ENCODE results near the gene SLC16A3.
A peak's percentile ranks its signal among the peaks of the same experiment; 100 is the strongest.

The SLC16A3 gene

GRCh38 chr17:82224666-82225065, 4.2 kb upstream of the SLC16A3 start:
- no peak for DNase-seq

- no peak for DNase-seq
Observed at GRCh38 chr17:82225368-82226029, 3.3 kb upstream of the SLC16A3 start.

DNA sequence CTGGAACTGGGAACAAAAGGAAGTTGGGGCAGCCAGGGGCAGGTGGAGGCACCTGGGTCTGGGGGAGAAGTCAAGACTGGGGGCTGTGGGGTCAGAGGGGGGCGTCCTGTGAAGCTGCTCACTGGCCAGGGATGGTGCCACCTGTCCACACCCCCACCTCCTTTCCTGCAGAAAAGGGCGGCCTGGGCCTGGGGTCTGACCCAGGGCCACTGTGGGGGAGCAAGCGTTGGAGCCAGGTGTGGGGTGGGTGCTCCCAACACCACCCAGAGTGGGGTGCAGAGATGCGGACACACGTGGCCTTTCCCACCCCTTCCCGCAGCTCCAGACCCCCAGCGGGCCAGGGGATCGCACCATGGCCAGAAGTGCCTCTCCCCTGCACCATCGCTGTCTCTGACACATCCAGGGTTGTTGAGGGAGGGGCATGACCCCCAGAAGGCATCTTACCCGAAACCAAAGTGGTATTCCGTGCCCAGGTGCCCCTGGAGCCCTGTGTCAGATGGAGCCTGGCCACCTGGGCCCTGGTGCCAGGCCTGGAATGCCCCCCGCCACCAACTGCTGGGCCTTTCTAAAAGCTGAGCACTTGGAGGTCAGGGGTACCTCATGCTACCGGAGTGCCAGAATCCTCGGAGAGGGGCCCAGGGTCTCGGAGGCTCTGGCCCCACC, 2.6 kb upstream of the SLC16A3 start:
- DNase-seq: no peak

DNA sequence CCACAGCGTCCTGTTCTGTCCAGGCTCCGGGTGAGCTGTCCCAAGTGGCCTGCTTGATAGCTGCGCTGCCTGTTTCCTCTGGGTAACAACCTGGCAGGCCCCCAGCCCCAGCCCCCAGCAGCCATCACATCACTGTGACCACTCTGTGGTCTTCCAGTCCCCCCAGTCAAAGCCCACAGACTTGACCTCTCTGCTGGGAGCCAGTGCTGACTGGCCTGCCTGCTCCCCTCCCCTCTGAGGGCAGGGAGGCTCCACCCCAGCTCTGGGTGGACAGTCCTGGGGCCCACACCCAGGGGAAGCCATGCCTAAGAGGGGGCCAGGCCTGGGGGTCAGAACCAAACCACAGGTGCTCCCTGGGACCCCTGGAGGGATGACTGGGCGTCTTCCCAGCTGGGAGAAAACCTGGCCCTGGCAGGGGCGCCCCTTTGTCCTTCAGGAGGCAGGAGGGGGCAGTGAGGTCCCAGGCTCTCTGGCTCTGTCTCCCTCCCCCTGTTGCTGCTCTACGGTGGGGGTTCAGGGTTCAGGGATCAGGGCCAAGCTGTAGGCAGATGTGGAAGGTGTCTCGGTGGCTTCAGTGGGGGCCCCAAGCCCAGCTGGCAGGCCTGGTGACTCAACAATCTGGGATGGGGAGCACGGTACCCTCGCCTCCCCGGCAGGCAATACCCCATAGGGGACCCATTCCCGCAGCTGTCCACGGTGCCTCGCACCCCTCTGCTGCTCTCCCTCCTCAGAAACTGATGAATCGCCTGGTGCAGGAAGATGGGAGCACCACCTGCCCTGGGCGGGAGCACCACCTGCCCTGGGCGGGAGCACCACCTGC, 1.8 kb upstream of the SLC16A3 start:
- no peak for DNase-seq

GRCh38 chr17:82227629-82228277, 1.1 kb upstream of the SLC16A3 start:
- DNase-seq: no peak

DNA sequence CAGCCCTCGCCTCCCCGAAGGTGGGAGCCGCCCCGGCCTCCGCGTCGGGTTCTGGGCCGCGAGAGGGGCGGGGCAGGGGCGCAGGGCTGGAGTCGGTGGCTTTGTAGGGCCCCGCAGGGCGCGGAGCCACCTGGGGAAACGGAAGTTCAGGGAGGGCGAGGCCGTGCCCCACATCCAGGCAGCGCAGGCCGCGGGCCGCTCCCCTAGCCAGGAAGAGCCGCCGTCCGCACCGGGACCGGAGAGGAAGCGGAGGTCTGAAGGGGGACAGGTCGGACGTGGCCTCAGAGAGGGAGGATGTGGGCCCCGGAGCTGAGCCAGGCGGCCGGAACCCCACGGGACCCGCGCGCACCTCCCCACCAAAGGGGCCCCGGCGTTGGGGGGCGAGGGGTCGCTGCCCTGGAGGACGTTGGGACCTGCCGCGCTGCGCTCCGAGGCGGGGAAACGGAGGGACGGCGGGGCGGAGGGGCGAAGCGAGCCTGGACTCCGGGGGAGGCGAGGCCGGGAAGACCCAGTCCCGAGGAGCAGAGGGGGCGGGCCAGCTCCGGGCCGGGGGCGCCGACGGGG, 482 bp upstream of the SLC16A3 start:
- DNase-seq: peak; percentile 82

DNA sequence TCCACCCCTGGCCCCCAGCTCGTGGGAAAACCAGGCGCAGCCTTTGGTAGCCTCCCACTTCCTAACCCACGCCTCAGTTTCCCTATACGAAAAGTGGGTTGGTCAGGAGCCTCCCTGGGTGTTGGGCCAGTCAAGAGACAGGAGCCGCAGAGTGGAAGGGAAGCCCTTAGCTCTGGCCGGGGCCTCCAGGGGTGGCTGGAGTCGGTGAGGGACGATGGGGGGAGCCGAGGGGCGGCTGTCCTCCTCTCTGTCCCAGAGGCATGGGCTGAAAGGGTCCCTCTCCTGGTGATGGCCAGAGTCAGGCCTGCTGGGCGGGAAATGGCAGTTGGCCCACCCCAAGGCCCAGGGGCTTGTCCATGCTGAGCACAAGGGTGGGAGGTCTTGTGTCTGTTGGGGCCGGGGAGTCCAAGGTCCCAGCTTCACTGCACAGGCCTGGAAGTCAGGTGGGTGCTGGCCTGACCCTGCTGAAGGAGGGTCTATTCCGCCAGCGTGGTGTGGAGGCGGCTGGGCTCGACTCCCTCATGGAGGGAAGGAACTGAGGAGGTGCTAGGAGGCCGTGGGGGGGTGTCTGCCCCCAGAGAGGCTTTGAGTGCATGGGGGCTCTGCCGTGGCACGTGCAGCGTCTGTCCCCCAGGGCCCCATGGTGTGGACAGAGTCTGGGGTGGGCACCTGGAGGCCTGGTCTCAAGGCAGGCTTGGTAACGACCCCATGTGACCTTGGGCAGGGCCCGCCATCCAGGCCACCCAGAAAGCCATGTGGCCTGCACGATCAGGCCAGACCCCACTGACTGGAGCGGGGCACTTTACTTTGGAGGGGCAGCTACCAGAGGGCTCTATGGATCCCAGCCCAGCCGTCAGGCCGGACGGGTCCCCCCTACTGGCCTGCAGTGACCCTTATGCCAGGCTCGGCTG, 1.1 kb downstream of the SLC16A3 start:
- no peak for DNase-seq

DNA sequence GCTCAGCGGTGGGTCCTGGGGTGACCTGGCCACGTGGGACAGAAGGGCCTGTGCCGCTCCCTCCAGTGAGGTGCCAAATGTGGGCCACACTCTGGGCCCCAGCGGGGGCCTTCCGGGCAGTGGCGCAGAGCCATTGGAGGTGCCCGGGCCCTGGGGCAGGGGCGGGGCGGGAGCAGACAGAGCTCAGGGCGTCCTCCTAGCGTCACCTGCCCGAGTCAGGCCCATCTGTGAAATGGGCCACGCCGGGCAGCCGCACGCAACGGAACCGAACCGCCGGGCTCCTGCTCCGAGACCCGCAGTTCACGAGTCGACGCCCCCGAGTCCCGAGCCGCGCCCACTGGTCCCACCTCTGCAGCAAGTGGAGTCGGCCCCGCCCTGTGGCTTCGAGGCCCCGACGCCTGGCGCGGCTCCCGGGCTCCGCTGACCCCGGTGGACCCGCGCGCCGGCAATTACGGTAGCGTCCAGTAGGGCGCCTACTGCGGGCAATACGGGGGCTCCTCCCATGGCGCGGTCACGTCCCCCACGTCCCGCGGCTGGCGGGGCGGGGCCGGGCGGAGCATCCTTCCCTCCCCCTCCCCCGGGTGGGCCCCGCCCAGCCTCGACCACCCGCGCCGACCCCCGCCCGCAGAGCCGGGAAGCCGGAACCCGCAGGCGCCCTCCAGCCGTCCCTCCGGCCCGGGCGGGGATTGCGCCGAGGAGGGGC, 1.9 kb downstream of the SLC16A3 start:
- DNase-seq: peak; percentile 81

- no peak for DNase-seq
Observed at GRCh38 chr17:82231312-82231561, 2.4 kb downstream of the SLC16A3 start.

DNA sequence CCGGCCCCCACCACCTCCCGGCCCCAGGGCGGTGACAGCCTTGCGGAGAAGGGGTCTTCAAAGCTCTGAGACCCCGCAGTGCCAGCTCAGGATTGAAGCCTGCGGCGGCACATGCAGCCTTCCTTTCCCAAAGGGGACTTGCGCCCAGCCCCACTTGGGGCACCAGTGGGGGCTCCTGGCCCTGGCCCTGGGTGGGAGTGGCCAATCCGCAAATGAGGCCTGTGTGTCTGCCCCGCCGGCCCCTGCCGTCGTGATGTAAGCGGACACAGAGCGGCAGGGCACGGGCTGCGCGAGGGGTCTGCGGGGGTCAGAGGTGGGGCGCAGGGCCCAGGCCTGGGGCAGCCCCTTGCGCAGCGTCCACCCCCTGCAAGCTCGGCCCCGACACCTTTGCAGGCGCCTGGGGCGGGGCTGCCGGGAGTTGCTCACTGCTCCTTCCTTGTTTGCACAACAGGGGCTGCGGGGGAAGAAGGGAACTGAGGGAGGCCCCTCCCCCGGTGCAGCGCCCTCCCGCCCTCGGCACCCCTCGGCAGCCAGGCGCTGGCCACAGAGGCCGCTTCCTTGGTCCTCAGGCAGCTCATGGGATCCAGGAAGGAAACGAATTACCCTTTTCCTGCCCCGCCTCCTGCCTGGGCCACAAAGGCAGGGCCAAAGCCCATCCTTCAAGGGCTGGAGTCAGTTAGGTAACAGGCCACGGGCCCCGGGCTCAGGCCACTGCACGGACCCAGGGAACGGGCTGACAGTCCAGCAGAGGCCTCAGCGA, 2.9 kb downstream of the SLC16A3 start:
- no peak for DNase-seq

DNA sequence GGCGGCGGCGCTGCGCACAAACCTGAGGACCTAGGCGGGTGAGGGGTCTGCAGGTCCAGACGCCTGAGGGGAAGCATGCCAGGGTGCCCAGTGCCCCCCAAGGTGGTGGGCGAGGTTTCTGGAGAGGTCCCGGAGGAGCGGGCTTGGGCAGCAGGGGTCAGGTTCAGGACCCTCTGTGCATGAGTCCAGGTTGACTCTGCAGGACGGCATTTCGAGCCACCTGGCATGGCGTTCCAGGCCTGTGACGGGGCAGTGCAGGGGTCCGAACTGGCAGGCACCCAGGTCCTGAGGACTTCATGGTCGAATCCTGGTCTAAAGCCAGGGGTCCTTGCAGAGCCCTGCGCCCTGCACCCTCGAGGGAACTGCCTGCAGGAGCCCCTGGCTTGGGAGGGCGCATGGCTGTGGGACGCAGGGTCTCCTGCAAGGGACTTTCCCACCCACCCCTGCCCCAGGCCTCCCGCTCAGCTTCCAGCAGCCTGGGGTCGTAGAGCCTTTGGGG, 3.5 kb downstream of the SLC16A3 start:
- no peak for DNase-seq

- no peak for DNase-seq
Observed at GRCh38 chr17:82232876-82233785, 4.3 kb downstream of the SLC16A3 start.

DNA sequence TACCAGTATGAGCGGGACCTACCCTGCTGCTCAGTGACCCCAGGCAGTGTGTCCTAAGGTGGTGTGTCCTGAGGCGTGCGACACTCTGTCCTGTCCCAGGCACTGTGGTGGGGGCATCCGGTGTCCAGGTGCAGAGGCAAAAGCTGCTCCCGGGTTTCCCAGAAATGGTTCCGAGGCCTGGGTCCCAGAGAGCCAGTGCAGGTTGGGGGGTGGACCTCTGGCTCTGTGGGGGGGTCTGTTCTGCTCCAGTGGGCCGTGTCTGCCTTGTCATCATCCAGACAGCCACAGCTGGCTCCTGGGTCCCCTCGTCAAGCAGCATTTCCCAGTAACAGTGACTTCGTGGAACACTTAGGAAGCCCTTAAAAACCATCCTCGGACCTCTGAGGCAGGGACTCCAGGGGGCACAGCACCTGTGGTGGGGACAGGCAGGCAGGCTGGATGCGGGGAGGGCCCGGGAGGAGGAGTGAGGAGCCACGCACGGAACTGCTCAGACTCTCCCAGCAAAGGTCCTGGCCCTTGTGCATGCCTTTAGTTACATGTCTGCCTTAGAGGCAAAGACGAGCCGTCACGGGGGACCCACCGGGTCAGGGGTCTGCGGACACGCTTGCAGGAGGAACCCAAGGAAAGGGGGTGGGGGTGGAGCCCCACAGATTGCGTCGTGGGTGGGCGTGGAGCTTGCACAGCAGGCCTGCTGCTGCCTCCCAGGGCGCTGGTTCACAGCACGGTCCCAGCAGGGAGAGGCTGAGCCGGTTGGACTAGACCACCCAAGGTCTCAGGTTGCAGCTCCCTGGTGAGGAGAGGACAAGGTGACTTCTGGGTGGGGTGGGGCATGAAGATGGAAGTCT, 5.6 kb downstream of the SLC16A3 start:
- DNase-seq: no peak

DNA sequence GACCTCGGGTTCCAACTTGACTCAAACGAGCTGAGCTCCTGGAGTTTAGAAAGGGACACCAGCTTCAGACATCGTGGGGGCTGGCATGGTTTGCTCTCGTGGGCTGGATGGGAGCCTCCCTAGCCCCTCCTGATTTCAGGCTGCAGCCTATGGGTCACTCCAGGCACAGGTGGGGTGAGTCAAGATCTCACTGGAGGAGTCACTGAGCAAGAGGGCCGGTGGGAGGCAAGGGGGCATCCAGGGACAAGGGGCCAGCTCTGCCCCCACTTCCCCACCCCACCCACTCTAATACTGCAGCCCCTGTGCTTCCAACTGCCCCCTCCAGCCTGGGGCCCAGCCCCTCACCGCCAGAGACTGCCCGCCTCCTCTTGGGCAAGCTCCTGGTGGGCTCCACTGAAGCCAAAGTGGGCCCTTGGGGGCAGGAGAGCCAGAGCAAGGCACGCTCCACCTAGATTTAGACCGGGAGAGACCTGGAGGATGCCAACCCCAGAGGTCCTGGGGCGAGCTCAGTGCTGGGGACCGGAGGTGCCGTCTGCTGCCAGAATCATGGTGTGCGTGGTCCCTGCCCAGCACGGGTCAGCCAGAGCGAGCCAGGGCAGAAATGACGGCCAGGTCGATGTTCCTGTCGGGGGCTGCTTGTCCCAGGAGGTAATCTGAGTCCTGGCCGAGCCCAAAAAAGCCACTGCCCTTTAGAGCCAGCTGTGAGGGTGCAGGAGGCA, 6.4 kb downstream of the SLC16A3 start:
- no peak for DNase-seq

- DNase-seq: no peak
Observed at GRCh38 chr17:82235775-82236141, 6.9 kb downstream of the SLC16A3 start.

DNA sequence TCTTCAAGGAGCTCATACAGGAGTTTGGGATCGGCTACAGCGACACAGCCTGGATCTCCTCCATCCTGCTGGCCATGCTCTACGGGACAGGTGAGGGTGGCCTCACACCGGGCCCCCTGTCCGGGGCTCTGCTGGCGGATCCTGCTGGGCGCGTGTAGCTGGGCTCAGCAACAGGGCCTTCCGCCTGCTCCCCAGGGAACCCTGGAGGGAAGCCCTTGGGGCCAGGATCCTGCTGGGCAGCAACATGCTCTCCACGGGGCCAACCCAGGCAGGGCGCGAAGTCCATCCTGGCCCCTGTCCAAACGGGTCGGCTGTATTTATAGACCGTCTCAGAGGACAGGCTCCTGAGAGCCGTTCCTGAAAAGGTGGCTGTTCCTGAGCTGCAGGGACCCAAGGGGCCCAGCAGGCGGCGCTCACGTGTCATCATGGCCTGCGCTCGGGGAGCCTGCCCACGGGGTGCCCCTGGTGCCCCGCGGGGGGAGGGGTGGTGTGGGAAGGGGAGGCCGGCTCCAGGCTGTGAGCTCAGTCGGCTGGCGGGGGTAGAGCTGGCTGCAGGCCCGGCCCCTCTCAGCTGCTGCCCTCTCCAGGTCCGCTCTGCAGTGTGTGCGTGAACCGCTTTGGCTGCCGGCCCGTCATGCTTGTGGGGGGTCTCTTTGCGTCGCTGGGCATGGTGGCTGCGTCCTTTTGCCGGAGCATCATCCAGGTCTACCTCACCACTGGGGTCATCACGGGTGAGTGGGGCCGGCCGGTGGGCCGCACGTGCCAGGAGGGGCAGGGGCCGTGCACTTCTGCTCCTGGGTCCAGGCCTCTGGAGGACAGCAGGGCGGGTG, 7.5 kb downstream of the SLC16A3 start:
- peak; percentile 33 for DNase-seq

All from RPMI8226 (cell line).